DOHH2 (cell line): ENCODE measurements around the gene SH3PXD2A.

ENCODE experiments used
- EZH2phosphoT487 ChIP-seq: fragments of 200-600 bp; sonication (generic); IDR thresholded peaks from 2 replicates; pipeline ENCODE4 v1.6.1; 2017; ENCODE audit warnings: borderline replicate concordance, mild to moderate bottlenecking, antibody characterized with exemption, low read length, moderate library complexity, mixed read lengths
- TF ChIP-seq, protein P1 (sequence below): fragments of 200-600 bp; sonication (generic); IDR thresholded peaks from one replicate; pipeline ENCODE4 v1.5.1; 2014; ENCODE audit warnings: antibody characterized with exemption, mild to moderate bottlenecking, low read depth, low read length; ENCODE audit not compliant: poor library complexity, severe bottlenecking

- TF ChIP-seq, protein P1, sequence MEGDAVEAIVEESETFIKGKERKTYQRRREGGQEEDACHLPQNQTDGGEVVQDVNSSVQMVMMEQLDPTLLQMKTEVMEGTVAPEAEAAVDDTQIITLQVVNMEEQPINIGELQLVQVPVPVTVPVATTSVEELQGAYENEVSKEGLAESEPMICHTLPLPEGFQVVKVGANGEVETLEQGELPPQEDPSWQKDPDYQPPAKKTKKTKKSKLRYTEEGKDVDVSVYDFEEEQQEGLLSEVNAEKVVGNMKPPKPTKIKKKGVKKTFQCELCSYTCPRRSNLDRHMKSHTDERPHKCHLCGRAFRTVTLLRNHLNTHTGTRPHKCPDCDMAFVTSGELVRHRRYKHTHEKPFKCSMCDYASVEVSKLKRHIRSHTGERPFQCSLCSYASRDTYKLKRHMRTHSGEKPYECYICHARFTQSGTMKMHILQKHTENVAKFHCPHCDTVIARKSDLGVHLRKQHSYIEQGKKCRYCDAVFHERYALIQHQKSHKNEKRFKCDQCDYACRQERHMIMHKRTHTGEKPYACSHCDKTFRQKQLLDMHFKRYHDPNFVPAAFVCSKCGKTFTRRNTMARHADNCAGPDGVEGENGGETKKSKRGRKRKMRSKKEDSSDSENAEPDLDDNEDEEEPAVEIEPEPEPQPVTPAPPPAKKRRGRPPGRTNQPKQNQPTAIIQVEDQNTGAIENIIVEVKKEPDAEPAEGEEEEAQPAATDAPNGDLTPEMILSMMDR = no peak
- TF ChIP-seq EZH2phosphoT487 = no peak
Observed at GRCh38 chr10:103545771-103546281, 309.6 kb downstream of the SH3PXD2A start.
